ENCODE measurements around the gene F10.

DNA sequence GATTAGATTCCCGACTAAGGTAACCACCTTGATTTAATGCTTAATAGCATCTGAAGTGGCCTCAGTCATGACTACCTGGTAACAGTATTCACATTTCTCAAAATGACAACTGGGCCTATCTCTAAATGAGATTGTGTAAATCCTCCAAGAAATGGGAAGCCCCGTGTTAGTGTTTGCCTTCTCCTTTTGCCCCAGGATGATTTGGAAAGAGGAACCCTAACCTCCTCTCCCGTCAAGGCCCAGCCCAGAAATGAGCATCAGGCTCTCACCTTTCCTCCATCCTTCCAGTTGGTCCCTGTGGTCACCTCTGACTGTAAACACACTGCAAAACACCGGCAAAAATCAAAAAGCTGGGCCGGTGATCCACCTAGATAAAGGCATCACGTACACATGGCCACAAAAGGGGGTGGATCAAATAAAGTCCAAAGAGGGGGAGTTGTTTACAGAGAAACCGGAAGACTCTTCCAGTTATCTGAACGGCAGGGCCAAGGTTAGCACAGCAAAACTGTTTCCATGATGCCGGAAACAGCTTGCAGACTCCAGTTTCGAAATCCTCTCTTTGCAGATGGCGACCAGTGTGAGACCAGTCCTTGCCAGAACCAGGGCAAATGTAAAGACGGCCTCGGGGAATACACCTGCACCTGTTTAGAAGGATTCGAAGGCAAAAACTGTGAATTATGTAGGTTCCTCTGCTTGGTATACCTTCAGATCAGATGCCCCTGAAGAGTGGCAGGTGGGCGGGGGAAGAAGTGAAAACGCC lies 16.4 kb downstream of the F10 start:
- TF ChIP-seq TCF4 (CRISPR knock-in tag; IDR thresholded peaks at IDR 0.05; ENCODE audit: borderline replicate concordance) (no peak), SNAI2 (CRISPR knock-in tag; IDR thresholded peaks at IDR 0.05) (no peak), ARNTL (CRISPR knock-in tag; IDR thresholded peaks at IDR 0.05; ENCODE audit: borderline replicate concordance, low read depth) (no peak), ZNF70 (CRISPR knock-in tag; IDR thresholded peaks at IDR 0.05) (no peak), TOX (CRISPR knock-in tag; IDR thresholded peaks at IDR 0.05; ENCODE audit: borderline replicate concordance) (no peak), CSDC2 (CRISPR knock-in tag; IDR thresholded peaks at IDR 0.05) (no peak), ESRRG (CRISPR knock-in tag; IDR thresholded peaks at IDR 0.05) (no peak), GLIS3 (CRISPR knock-in tag; IDR thresholded peaks at IDR 0.05) (no peak), ZFP30 (CRISPR knock-in tag; IDR thresholded peaks at IDR 0.05) (no peak)
- TF ChIP-seq, protein P1, sequence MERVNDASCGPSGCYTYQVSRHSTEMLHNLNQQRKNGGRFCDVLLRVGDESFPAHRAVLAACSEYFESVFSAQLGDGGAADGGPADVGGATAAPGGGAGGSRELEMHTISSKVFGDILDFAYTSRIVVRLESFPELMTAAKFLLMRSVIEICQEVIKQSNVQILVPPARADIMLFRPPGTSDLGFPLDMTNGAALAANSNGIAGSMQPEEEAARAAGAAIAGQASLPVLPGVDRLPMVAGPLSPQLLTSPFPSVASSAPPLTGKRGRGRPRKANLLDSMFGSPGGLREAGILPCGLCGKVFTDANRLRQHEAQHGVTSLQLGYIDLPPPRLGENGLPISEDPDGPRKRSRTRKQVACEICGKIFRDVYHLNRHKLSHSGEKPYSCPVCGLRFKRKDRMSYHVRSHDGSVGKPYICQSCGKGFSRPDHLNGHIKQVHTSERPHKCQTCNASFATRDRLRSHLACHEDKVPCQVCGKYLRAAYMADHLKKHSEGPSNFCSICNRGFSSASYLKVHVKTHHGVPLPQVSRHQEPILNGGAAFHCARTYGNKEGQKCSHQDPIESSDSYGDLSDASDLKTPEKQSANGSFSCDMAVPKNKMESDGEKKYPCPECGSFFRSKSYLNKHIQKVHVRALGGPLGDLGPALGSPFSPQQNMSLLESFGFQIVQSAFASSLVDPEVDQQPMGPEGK (CRISPR knock-in tag; IDR thresholded peaks at IDR 0.05; ENCODE audit: borderline replicate concordance) = no peak

Measured in SK-N-SH treated with all-trans-retinoic acid at 6 μM for 48 hours (cell line).